SKM-1 treated with dmso at 0.1 percent for 144 hours (cell line): ENCODE data around the gene SCYL2.
"Not testable (repeated sequence)": the region's sequence is repeated elsewhere in the genome, so short reads cannot be mapped to it uniquely, and the experiment has no call there.

ENCODE experiments used
- DNase-seq: peaks from one replicate; lab custom pipeline; 2025; ENCODE audit not compliant: unreplicated experiment; lab: John Stamatoyannopoulos, UW

Gene SCYL2

DNA sequence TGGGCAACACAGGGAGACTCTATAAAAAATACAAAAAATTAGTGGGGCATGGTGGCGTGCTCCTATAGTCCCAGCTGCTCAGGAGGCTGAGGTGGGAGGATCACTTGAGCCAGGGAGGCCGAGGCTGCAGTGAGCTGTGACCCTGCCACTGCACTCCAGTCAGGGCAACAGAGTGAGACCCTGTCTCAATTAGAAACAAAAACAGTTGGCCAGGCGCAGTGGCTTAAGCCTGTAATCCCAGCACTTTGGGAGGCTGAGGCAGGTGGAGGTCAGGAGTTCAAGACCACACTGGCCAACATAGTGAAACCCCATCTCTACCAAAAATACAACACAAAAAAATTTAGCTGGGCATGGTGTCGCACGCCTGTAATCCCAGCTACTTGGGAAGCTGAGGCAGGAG lies 1.9 kb upstream of the SCYL2 start:
- DNase-seq = not testable (repeated sequence)

DNA sequence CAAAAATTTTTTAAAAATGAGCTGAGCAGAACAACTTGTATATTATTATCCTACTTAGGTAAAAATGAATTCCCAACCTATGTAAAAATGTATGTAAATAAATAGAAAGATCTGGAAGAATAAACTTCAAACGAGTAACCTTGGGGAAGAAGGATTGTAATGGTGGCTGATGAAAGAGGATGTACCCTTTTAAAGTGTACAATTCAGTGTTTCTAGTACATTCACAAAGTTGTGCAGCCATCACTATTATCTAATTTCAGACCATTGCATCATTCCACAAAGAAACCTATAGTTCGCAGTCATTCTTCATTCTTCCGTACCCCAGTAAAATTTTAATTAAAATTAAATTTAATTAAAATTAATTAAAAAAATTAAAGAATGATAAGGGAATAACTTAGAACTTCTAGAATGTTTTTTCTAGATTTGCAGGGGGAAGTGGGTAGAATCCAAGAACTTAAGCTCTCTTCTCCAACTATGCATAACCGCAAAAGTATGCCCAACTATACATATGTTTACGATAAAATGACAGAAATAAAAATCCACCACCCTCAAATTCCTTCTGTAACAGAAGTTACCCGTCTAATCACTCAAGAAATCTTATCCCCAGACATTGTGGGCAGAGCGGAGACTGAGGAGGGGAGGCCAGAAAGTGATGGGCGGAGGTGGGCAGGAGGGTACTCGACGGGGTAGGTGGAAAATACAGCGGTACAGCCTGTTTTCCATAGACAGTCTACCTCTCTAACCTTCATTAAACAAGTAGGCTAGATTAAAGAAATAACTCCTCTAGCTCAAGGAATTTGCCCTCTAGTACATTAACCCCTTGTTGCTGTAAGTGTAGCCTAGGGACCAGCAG lies 1.0 kb upstream of the SCYL2 start:
- DNase-seq = no peak

DNA sequence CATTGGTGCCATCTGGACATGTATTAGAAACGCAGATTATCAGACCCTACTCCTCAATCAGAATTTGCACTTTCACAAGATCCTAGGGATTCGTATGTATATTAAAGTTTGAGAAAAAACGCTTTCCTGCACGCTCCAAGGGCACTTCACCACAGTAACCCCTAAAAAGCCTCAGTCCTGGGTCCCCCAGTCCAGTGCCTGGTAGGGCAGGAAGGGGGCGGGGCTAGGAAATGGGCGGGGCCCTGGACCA lies 467 bp upstream of the SCYL2 start:
- no peak for DNase-seq

DNA sequence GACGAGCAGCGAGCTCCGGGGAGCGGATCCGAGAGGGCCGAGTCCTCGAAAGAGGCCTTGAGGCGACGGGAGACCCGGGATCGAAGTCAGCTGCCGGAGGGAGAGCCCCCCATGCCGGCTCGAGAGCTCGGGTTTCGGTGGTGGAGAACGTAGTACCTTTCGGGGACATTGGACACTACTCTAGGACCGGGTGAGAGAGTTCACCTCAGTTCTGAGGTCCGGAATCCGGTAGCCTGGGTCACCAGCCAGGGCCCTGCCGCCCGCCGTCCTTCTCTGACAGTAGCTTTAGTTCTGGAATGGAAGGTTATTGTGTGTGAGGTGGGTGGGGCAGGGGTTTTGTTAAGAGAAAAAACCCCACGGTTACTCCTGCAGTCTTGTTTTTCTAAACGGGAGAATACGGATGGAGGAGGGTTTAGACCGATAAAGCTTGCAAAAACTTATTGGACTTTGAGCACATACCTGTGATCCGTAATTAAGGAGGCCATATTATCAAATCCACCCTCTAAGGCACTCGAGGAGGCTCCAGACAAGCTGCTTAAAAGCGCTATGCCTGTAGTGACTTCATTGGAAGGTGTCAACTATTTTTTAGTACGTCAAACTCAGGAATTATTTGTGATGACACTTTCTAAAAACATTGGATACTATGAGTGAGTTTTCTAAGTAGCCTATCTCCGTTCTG lies 765 bp downstream of the SCYL2 start:
- no peak for DNase-seq

DNA sequence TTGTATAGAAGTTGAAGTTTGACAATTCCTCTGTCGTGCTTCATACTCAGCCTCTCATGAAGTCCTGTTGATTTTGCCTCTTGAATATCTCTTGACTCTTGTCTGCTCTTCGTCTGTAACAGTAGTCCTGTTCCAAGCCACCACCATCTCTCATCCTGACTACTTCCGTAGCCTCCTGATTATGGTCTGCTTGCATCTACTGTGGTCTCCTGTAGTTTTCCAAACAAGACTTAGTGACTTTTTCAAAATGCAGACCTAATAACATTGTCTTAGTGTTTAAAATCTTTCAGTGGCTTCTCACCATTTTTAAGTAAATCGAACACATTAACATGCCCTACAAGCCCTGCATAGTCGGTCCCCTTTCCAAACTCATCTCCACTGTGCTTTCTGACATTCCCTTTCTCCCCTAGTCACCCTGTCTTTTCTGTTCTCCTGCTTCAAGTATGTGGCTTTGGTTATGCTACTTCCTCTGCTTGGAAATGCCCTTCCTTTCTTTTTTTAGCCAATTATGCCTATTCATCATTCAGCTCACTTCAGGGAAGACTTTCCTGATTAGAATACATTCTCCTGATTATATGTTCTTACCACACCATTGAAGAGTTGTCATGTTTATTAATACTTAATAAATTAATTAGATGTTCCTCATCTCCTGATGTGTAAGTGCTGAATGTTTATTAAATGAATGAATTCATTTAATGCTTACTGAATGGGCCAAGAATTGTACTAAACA lies 2.0 kb downstream of the SCYL2 start:
- DNase-seq = no peak

DNA sequence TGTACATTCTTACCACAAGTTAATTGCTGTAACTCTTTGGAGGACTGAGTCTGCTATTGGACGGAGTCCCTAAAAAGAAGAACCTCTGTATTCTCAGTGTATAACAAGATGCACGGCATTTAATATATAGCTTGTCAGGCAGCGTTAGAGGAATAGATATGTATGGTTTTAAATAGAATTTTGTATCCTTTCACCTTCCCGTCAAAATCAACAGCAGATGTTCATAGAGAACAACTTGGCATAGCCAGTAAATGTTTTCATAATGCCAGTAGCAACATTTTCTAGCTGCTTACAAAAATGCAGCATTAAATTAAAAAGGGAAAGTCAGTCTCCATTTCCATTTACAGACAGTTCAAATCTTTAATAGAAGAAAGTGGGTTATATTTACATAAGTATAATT lies 6.8 kb downstream of the SCYL2 start:
- DNase-seq = no peak

DNA sequence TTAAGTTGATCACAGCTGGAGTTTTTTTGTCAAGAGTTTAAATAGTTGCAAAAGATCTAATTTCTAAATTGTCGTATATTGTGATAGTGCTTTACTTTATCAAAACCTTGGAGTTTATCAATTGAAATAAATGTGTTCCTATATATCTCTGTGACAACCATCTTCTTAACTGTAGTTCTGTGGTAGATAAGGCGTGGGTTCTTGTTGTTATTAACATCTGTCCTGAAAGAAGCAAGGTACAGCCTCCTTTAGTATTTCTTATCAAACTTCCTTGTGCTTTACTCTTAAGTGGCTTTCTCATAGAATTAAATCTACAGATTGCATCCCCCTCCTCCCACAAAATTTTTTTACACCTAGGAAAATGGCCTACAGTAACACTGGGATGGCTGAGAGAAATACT lies 7.3 kb downstream of the SCYL2 start:
- DNase-seq = no peak

DNA sequence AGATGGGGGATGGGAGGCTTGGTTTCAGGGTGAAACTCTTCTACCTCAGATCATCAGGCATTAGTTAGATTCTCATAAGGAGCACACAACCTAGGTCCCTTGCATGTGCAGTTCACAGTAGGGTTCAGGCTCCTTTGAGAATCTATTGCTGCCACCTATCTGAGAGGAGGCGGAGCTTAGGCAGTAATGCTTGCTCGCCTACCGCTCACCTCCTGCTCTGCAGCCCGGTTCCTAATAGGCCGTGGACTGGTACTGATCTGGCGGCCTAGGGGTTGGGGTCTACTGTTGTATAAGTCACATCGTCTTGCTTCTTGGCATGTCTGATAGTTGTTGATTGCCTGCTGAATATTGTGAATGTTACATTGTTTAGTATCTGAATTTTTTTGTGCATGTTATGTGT lies 12.2 kb downstream of the SCYL2 start:
- no peak for DNase-seq

DNA sequence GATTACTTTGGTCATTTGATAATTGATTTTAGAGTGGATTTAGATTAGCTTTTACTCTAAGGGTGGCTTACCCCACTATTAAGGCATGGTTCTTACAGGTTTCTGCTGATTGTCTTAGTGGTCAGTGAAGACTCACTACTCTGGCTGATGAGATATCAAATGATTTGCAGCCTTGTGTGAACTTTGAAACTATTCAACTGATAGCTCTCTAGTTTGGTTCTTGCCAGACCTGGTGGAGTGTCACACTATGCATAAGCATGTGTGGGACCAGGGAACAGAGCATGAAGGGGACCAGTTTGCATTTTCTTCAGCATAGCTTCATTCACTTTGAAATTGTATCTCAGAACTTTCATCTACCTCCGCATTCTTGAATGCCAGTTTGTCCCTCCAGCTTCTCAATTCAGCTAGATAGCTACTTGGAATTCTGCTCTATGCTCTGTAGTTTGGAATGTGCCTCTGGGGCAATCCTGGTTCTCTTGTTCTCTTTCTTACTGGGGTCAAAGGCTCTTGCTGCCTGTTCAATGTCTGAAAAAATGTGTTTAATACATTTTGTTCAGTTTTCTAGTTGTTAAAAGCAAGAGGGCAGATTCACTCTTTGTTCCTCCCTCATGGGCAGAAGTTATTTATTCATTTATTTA lies 12.7 kb downstream of the SCYL2 start:
- DNase-seq = no peak

DNA sequence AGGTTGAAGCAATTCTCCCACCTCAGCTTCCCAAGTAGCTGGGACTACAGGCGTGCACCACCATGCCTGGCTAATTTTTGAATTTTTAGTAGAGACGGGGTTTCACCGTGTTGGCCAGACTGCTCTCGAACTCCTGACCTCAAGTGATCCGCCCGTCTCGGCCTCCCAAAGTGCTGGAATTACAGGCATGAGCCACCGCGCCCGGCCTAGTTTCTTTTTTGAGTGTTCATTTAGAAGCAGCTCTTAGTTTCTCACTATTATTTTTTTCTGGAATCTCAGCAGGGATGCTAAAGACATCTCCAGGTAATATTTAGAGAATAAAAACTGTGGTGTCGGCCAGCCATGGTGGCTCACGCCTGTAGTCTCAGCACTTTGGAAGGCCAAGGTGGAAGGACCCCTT lies 17.6 kb downstream of the SCYL2 start:
- DNase-seq = not testable (repeated sequence)

DNA sequence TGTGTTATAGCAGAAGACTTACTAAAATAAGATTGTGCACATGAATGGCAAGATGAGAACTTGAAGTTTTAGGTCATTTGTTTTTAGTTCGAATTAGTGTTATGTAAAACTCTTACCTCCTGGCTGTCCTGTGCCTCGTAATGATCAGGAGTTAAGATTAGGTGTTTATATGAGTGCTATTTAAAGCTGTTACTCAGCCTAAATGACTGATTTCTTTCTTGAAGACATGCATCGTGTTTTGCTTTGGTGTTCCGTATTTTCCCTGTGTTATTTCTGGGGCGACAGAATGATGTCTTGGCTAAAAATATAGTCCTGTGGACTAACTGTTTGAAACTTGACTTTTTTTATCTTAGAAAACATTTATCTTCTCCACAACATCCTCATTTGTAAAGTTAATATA lies 22.1 kb downstream of the SCYL2 start:
- DNase-seq = no peak

DNA sequence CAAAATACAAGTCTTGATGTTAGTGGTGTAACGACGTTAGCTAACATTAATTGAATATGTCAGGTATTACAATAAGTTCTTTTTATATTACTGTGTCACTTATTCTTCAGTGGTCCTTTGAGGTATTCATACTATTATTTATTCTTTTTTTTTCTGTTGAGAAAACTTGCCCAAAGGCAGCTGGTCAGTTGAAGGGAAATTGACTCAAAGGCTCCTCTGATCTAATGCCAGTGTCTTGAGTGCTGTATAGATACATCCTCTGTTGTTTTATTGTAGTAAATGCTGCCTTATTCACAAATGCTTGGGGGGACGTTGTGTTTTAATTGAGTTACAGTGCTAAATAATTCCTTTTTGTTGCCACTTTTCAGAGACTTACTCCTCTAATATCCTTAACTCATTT lies 23.0 kb downstream of the SCYL2 start:
- no peak for DNase-seq

DNA sequence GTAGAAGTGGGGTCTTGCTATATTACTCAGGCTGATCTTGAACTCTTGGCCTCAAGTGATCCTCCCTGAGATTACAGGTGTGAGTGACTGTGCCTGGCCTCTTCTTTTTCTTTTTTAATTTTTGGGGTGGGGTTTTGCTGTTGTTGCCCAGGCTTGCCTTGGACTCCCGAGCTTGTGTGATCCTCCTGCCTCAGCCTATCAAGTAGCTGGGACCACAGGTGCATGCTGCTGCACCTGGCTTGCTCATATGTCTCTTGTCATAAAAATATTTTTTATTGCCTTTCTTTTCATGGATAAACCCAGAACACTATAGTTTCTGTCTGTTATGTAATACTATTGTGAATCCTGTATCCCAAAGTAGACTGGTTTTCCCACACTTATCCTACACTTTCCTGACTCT lies 26.0 kb downstream of the SCYL2 start:
- no peak for DNase-seq

DNA sequence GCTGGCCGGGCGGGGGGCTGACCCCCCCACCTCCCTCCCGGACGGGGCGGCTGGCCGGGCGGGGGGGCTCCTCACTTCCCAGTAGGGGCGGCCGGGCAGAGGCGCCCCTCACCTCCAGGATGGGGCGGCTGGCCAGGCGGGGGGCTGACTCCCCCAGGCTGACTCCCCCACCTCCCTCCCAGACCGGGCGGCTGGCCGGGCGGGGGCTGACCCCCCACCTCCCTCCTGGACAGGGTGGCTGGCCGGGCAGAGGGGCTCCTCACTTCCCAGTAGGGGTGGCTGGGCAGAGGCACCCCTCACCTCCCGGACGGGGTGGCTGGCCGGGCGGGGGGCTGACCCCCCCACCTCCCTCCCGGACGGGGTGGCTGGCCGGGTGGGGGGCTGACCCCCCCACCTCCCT lies 27.4 kb downstream of the SCYL2 start:
- DNase-seq = not testable (repeated sequence)

DNA sequence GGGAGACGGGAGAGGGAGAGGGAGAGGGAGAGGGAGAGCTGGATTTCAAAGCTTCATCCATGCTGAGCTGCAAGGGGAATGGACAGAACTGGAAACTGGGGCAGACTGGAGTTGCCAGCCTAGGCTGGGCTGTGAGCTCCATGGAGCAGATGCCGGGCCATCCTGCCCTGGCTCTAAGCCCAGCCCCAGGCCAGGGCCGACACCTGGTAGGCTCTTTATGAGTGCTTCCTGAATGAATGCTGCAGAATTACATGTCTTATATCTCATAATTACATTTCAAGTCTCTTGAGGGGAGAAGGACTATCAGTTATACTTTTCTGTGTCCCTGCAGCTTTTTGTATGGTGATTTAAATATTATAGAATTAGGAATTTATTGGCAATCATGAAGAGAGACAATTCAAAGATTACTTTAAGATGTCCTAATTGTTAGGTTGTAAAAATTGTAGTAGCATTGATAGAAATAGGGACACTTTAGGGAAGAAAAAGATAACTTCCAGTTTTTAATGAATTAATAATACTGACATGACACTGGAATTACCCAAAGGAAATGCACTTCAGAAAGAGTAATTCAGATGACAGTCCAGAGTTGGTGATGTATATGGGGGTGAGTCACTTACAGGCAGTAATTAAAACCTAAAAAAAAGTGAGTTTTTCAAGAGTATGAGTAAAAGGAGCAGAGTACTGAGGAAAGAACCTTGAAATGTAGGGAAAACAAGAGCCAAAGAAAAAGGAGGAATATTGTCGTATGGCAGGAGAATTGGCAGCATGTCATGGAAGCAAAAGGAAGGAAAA lies 29.0 kb downstream of the SCYL2 start:
- DNase-seq = no peak

DNA sequence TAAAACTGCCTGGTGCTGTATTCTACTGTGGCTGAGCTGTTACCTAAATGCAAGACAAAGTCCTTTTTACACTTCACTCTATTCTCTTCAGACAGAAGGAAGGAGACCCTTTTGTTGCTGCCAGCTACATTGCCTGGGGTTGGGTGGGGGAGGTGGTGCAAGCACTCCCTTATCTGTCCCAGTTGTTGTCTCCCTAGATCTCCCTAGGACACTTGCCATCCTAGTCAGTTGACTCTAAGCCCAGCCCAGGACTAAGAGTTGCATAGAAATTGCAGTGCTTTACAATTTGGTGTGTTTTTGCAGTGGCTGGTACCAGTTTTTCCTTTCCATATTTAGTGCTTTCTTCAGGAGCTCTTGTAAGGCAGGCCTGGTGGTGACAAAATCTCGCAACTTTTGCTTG lies 35.1 kb downstream of the SCYL2 start:
- DNase-seq = no peak

DNA sequence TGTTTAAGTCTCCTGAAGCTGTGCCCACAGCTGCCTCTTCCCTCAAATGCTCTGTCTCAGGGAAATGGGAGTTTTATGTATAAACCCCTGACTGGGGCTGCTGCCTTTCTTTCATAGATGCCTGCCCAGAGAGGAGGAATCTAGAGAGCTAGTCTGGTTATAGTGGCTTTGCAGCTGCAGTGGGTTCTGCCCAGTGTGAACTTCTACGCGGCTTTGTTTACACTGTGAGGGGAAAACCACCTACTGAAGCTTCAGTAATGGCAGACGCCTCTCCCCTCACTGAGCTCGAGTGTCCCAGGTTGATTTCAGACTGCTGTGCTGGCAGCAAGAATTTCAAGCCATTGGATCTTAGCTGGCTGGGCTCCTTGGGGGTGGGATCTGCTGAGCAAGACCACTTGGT lies 36.9 kb downstream of the SCYL2 start:
- no peak for DNase-seq

DNA sequence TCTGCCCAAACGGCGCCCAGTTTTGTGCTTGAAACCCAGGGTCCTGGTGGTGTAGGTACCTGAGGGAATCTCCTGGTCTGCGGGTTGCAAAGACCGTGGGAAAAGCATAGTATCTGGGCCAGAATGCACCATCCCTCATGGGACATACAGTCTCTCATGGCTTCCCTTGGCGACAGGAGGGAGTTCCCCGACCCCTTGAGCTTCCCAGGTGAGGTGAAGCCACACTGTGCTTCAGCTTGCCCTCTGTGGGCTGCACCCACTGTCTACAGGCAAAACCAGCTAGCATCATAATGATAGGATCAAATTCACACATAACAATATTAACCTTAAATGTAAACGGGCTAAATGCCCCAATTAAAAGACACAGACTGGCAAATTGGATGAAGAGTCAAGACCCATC lies 37.4 kb downstream of the SCYL2 start:
- not testable (repeated sequence) for DNase-seq

DNA sequence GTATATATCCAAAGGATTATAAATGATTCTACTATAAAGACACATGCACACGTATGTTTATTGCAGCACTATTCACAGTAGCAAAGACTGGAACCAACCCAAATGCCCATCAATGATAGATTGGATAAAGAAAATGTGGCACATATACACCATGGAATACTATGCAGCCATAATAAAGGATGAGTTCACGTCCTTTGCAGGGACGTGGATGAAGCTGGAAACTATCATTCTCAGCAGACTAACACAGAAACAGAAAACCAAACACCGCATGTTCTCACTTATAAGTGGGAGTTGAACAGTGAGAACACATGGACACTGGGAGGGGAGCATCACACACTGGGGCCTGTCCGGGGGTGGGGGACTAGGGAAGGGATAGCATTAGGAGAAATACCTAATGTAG lies 41.2 kb downstream of the SCYL2 start:
- DNase-seq = not testable (repeated sequence)

DNA sequence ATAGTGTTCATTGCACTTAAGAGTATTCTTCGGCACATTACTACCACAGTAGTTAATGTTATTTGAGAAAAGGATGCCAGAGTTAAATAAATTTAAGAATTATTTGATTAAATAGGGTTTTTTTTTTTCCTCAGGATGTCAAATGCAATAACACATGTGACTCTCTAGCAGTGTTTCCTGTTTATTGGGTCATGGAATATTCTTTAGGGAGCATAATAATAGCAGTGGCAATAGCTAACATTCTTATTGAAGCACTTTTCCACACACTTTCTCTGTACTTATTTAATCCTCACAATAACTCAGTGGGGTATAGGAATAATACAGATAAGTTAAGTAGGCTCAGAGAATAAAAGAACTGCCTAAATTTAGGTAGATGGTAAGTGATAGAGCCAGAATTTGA lies 44.3 kb downstream of the SCYL2 start:
- no peak for DNase-seq

DNA sequence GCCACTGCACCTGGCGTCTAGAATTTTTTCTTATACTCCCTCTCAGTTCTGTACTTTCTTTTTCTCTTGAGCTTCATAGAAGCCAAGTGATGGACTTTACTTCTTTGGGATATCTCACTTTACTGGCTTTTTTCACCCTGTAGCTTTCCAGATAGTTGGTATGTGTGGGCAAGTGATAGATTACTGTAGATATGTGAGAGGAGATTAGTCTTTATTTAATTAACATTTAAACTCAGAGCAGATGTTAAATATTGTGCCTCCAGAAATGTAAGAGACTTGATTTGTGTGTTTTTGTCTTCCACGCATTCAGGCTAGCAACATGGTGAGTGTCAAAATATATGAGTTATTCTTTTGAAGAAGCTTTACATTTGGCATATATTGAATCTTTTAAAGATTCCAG lies 50.4 kb downstream of the SCYL2 start:
- no peak for DNase-seq
